ENCODE results near the gene ATXN7L1.
"Not testable (repeated sequence)": the region's sequence is repeated elsewhere in the genome, so short reads cannot be mapped to it uniquely, and the experiment has no call there.

ATXN7L1 gene

DNA sequence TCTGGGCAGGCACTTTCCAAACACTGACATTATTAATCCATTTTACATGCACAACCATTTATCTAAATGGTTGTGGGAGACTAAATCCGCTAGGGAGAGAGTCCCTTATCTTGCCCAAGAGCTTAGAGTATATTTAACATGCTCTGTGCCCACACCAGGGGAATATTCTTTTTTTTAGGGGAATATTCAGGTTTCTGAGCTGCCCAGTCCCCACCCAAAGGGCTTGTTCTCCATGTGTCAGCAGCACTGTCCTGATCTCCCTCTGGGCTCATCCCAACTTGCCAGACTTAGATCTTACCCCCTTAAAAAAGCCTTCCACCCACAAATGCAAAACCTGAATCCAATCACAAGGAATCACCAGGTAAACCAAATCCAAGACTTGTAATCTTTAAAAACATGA, 132.1 kb downstream of the ATXN7L1 start:
- DNase-seq (ENCODE audit: low read depth in 3 of 3): no peak

DNA sequence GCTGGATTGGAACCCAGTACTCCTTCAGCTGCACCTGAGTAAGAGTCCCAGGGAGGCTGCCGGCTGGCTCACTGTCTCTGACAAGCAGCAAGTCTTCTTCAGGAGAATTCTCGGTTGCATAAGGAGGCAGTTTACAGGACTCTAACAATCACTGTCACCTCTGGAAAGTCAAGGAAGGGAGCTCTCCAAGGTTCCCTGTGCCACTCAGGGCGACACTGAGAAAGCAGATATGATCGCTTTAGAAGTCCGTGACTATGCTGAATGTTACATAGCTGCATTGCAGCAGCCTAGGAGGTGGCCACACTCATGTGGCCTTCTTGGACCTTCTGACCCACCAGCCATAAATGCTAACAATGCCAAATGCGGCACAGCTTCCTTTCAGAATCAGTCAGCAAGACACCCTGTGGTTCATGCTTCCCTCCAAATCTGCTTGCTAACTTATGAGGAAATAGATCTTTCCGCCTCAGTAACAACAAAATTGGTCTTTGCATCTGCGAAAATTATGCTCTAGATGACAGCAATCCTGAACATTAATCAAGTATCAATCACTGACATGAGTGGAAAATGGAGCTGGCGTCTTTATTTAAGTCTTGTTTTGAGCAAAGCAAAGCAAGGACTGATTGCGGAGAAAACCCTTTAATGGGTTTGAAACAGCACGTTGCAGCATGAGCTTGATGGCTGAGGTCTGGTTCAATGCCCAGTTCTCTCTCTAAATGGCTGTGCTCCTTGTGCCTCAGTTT, 132.9 kb downstream of the ATXN7L1 start:
- no peak for DNase-seq (ENCODE audit: low read depth in 3 of 3)

DNA sequence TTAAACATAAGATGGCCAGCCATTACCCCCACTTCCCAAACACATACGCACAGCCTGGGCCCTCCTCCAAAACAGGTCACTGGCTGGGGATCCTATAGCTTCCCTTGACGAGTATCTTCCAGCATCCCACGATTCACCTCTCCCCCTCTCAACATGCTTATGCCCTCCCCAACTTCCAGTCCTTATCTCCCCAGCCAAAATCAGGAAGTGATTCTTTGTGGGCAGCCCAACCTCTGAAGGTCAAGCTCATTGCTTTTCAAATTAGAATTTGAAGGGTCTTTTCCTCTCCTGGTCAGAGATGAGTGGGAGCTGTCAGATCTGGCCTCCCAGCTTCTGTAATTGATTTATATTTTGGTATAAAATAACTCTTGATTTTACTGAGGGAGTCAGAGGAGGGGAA, 133.6 kb downstream of the ATXN7L1 start:
- DNase-seq (ENCODE audit: low read depth in 3 of 3): no peak

DNA sequence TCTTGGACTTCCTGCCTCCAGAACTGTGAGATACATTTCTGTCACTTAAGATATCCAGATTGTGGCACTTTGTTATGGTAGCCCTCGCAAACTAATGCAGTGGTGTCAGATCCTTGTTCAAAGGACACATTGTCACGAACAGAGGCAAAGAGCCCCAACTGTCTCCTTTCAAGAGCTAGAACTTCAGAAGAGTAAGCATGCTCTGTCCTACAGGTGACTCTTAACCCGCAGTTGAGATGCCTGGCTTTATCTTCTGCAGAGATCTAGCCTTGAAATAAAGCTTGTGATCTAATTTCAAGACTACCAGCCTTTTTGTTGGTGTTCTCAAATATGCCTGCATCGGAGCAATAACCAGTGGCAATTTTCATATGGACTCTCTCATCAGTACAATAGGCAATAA, 134.4 kb downstream of the ATXN7L1 start:
- no peak for DNase-seq (ENCODE audit: low read depth in 3 of 3)

DNA sequence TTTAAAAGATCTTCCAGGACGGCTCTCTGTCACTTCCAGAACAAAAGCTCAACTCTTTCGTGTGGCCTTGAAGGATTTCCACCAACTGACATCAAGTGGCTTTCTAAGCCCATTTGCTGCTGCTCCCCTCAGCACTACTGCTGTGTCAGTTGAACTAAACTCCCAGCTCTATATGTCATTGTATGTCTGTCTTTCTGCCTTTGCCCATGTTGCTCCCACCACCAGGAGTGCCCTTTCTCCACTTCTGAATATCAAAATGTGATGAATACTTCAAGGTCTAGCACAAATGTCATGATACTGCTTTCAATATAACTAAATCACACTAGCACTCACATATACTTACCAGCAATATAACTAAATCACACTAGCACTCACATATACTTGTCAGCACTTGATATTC, 138.3 kb downstream of the ATXN7L1 start:
- no peak for DNase-seq (ENCODE audit: low read depth in 3 of 3)

DNA sequence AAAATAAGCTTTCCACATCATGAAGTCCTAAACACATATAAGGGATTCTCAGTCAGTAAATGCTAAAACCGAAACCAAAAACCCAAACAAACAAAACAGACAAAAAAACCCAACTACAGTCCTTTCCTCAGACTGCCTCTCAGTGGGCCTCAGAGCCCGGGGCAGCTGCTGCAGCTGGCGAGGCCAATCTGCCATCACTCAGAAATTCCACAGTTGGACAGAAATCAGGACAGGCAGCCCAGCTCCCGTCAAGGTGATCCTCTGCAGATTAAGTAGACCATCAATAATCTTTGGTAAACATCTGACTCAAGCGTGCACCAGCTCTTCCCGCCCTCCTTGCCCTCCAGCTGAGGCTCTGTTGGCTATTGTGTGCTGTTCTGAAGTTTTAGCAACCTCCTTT, 142.2 kb downstream of the ATXN7L1 start:
- no peak for DNase-seq (ENCODE audit: low read depth in 3 of 3)

DNA sequence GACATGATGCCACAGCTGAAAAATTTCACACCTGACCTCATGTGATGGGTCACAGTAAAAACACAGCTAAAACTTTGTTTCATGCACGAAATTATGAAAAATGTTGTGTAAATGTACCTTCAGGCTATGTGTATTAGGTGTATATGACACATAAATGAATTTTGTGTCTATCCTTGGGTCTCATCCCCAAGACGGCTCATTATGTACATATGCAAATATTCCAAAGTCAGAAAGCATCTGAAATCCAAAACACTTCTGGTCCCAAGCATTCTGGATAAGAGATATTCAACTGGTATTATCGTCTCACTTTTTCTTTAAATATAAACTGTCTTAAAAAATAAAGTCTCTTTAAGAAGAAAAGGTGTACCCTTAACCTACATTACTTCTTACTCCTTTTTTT, 145.4 kb downstream of the ATXN7L1 start:
- DNase-seq (ENCODE audit: low read depth in 3 of 3): no peak

DNA sequence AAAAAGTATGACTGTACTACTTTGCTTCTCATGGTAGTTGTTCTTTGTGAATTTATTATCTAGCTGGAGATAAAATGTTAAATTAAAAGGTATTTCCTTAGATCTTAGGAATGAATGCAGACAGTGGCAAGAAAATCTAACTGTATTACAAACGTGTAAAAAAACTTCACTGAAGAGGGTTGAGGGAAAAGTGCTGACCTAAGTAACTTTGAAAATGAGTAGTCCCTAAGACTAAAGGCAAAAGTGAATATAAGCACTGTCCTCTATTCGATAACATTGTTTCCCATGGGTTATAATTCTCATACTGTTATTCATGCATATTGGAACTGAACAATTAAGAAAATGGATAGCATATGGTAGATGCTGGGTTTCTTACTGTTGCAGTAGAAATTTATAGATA, 148.4 kb downstream of the ATXN7L1 start:
- no peak for DNase-seq (ENCODE audit: low read depth in 3 of 3)

DNA sequence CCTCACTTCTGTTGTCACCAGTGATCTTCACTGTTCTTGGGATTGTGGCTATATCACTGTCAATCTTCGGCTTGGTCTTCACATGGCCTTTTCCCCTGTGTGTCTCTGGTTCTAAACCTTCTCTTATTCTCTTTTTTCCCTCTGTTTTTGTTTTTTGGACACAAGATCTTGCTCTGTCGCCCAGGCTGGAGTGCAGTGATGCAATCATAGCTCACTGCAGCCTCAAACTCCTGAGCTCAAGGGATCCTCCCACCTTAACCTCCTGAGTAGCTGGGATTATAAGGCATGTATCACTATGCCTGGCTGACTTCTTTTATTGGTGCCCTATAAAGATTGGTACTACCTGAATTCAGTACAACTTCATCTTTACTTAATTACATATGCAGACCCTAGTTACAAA, 151.7 kb downstream of the ATXN7L1 start:
- DNase-seq (ENCODE audit: low read depth in 3 of 3): no peak

DNA sequence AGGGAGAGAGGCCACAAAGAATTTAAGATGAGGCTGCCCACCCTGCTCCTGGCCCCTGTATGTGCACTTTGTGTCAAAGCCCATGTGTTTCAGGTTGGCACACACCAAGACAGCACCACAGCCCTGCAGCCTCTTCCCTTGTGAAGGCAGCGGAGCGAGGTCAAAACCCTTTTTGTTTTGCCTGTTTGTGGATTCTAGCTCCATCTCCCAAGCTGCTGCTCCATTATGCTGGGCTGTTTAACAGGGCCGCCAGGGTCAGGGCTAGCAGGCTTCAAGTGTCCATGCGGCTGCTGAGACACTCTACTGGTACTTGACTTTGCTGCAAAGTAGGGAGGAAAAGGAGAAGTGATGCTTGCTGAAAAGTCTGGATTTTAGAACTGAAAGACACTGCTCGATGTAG, 152.8 kb downstream of the ATXN7L1 start:
- DNase-seq (ENCODE audit: low read depth in 3 of 3): no peak

DNA sequence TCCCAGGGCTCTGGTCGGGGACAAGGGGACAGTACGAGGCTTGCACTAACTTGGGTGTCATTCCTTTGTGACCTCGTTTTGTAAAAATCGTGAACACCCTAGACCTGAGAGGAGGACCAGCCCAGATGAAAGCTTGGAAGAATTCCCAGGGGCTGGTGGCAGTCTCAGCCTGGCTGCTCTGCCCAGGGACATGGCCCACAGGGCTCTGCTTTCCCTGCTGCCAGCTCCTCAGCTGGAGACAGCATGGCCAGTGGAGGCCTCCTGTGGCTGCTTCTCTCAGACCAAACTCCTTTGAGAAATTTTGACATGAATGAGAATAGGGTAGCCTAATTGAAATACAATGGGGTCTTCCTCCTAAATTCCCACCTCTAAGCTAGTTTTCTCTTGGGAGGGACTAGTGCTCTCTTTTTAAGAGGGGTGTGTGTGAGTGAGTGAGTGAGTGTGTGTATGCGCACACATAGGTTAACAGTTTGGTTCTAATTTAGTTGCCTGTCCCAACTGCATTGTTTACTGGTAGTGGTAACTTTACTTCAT, 154.8 kb downstream of the ATXN7L1 start:
- no peak for DNase-seq (ENCODE audit: low read depth in 3 of 3)

DNA sequence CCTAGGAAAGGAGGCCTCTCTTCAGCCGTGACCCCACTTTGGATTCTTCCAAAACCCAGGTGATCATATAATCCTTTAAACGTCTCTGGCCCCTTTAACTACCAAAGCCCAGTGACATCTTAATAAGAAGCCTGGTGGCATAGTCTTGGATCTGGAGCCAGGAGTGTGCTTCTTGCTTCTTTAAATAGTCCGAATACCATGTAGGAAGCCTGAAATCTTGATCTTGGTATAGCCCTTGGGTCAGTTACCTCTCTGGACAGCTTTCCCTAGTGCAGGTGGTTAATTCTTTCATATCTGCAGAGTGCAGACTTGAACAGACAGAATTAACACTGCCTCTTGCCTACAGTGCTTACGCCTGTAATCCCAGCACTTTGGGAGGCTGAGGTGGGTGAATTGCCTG, 156.5 kb downstream of the ATXN7L1 start:
- no peak for DNase-seq (ENCODE audit: low read depth in 3 of 3)

DNA sequence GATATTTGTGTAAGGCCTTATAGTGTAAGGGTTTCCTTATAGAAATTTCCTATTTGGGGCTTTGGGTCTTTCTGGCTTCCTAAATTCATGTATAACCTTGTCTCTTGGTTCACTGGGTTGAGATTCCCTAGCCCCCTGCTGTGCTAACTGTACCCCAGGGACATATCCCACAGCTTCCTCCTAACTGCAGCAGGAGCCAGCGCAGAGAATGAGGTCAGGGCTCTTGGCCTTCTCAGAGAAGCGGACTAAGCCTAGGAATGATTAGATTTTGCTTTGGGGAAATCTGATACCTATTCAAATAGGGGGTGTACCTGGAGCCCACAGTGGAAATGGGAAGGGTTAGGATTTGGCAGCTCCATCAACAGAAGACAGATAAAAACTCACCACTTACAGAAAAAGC, 157.0 kb downstream of the ATXN7L1 start:
- DNase-seq (ENCODE audit: low read depth in 3 of 3): no peak

DNA sequence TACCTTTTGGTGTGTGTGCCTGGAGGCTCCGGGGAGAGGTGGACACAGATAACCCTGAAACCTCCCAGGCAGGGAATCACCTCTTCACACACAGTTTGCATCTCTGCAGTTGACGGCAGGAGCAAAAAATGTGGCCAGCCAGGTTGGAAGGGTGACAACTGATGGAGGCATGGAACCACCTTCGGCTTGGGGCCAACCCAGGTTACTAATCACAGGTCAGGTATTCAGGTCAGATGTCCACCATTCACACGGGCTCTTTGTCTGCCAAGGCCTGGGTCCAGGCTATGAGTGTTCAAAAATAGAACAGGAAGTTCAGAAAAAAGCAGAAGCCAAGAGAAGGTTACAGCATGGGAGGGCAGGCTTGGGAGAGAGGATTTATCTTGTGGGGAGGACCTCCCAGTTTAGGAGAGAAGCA, 157.9 kb downstream of the ATXN7L1 start:
- DNase-seq (ENCODE audit: low read depth in 3 of 3): no peak

DNA sequence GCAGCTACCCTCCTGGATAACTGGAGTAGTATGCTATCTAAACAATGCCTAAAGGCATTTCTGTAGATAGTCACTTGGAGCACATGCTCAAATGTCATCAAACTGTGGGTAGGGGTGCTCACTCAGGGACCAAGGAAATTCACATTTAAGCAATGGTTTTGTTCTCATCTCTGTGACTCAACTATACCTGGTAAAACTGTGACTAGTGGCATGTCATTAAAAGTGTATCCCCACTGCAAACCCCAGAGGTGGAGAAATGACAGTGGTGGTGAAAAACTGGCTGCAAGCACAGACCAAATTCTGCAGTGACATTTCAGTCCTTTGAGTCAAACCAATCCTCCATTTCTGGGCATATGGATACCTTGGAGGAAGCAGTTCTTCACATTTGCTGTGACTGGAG, 160.9 kb downstream of the ATXN7L1 start:
- DNase-seq (ENCODE audit: low read depth in 3 of 3): no peak

DNA sequence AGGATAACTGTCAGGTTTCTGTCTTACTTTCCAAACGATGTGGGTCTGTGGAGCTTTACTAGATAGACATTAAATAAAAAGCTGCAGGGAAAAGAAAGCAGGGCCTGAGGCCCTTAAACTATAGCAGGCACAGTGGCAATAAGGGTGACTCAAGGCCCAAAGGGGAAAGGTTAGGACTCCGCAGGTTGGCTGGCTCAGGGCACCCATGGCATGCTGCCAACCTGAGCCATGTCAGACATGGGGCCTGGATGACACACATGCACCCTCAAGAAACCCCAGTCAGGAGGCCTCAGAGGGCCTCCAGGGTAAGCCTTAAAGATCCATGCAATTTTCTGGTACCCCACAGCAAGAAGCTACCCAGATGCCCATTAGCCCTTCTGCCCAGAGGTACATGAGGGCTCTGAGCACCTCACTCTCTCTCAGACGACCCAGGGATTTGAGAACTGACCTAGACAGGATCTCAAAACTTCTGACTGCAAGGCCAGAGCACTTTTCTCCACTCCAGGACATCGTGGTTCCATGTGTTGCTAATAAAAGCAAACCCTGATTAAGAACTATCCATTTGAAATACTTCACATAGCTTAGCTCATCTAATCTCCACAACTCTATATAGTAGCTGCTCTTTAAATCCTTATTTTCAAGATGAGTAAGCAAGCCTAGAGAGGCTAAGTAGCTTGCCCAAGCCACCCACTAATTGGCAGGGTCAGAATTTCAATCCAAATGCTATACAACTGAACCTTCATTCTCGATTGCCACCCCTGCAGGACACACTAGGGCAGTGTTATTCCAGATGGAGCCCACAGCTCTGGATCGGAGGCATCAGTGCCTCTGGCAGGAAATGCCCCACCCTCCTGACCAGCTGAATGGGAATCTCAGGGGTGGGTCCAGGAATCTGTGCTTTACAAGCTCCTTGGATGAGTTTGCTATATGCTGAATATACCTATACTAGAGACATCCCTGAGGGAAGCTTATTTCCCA, 162.6 kb downstream of the ATXN7L1 start:
- no peak for DNase-seq (ENCODE audit: low read depth in 3 of 3)

DNA sequence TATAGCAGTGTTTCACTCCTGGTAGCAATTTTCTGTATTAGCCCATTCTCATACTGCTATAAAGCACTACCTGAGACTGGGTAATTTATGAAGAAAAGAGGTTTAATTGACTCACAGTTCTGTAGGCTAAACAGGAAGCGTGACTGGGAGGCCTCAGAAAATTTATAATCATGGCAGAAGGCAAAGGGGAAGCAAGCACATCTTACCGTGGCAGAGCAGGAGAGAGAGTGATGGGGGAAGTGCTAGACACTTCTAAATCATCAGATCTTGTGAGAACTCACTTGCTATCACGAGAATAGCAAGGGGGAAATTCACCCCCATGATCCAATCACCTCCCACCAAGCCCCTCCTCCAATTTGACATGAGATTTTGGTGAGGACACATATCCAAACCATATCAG, 163.5 kb downstream of the ATXN7L1 start:
- no peak for DNase-seq (ENCODE audit: low read depth in 3 of 3)

DNA sequence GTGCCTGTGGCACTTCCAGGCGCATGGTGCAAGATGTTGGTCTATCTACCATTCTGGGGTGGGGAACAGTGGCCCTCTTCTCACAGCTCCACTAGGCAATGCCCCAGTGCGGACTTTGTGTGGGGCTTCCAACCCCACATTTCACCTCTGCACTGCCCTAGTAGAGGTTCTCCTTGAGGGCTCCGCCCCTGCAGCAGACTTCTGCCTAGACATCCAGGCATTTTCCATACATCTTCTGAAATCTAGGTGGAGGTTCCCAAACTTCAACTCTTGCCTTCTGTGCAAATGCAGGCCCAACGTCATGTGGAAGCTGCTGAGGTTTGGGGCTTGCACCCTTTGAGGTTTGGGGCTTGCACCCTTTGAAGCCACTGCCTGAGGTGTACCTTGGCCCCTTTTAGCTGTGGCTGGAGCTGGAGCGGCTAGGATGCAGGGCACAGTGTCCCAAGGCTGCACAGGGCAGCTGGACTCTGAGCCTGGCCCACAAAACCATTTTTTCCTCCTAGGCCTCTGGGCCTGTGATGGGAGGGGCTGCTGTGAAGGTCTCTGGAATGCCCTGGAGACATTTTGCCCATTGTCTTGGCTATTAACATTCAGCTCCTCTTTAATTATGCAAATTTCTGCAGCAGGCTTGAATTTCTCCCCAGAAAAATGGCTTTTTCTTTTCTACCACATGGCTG, 164.5 kb downstream of the ATXN7L1 start:
- no peak for DNase-seq (ENCODE audit: low read depth in 3 of 3)

DNA sequence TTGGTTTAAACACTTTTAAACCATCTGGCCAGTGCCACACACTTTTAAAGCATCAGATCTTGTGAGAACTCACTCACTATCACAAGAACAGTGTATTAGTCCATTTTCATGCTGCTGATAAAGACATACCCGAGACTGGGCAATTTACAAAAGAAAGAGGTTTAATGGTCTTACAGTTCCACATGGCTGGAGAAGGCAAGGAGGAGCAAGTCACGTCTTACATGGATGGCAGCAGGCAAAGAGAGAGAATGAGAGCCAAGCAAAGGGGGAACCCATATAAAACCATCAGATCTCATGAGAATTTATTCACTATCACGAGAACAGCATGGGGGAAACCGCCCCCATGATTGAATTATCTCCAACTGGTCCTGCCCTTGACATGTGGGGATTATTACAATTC, 165.7 kb downstream of the ATXN7L1 start:
- not testable (repeated sequence) for DNase-seq (ENCODE audit: low read depth in 3 of 3)

DNA sequence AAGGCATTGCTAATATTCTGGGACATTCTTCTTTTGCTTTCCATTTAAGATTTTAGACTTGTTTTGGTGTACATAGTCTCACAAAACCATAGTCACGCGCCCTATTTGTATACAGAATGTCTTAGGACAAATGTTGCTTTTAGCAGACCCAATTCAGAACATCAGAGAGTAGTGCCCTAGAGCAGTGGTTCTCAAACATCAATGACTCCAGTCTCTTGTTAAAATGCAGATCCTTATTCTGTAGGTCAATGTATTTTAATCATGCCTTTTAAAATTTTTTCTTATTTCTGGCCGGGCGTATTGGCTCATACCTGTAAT, 167.7 kb downstream of the ATXN7L1 start:
- no peak for DNase-seq (ENCODE audit: low read depth in 3 of 3)

DNA sequence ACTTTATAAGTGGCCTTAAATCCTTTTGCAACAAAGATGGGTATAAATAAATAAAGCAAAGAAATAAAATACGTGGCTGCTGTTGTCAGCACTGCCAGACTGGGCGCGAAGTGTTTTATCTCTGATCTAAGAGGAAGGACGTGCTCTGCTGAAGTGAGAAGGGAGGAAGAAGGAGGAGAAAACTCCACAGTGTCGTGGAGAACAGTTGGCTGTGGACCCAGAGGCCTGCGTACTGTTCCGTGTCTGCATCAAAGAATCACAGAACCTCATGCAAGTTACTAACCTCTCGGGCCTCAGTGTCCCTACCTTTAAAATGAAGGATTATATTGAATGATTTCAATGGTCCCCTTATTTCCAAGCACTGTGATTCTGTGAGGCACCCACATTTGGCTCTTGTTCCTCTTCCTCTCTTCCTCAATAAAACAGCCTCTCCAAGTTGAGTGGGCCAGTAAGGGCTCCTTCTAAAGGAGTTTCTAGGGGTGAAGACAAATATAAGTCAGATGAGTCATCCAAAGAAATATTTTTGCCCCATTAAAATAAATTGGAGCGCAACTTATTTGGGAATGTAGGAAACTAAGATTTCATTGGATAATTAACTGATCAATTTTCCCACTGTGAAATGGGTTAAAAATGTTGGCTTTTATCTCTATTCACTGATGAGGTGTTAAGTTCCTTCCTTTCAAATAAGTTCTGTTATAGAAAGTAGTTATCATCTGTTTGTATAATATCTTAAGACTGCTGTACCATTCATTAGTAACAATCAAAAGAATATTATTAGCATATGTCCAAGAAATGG, 168.2 kb downstream of the ATXN7L1 start:
- DNase-seq (ENCODE audit: low read depth in 3 of 3): no peak

DNA sequence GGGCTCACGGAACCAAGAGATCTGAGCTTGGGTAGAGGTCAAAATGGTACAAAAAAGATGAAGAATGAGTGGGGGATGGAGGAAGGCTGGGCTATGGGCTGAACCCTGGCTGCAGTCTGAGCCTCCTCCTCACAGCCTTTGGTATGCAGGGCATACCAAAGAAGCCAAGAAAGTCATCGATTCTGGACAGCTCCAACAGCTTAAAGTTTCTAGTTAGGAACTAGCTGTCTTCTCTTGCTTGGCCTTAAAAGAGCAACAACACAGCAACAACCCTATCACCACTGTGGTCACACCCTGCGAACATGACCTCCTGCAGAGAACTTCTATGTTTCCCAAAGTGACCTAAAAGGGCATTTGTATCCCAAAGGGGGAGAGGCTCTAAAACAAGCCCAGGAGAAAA, 169.0 kb downstream of the ATXN7L1 start:
- DNase-seq (ENCODE audit: low read depth in 3 of 3): no peak

All from stimulated activated CD4-positive, alpha-beta T cell treated with anti-CD3 and anti-CD28 coated beads, TNF-alpha, amount 100 ng/mL, for 4 hours (primary cell).